IMR-90 (cell line): ENCODE results near the gene UTP14C. TPM values are rescaled to one million over a fixed set of nuclear protein-coding genes. Genes with fewer than 3 reads are reported as not detected.

Source experiments
- ATAC-seq: fragments of 200-7000 bp; cut with Tn5 transposase; 2 replicates; pipeline ENCODE4 v1.9.1; 2020; ENCODE audit warnings: low read depth, mild to moderate bottlenecking, moderate library complexity
- BruUV-seq: library from RNA; stranded (reverse); fragments of 400-500 nt; replicated peaks from 2 replicates; lab custom pipeline; 2021; lab: Mats Ljungman, UMichigan
- CTCF ChIA-PET: fragments of 300-600 bp; formaldehyde crosslinking; extraction: SDS; loops from one replicate; lab custom pipeline; 2021; ENCODE audit warnings: antibody characterized with exemption; lab: Yijun Ruan, JAX
- POLR2A ChIA-PET: fragments of 300-600 bp; sonication (Branson Sonifier 250); formaldehyde crosslinking; loops from one replicate; lab custom pipeline; 2022; ENCODE audit warnings: antibody characterized with exemption; ENCODE audit not compliant: unreplicated experiment; lab: Charles Lee
- DNase-seq: peaks from one replicate; pipeline ENCODE4 v3.0.0; 2013
- H2AFZ ChIP-seq: replicated peaks from 2 replicates; pipeline ENCODE3; 2013; ENCODE audit warnings: low read length, mild to moderate bottlenecking; ENCODE audit not compliant: poor library complexity
- H2AK5ac ChIP-seq: 2 replicates; pipeline ENCODE4 v1.6.1; 2013; ENCODE audit warnings: low read depth, low read length, inconsistent platforms
- H2AK9ac ChIP-seq: replicated peaks from 2 replicates; pipeline ENCODE3; 2013; ENCODE audit warnings: mild to moderate bottlenecking, low read depth, low read length, moderate library complexity; ENCODE audit not compliant: poor library complexity
- H2BK120ac ChIP-seq: 2 replicates; pipeline ENCODE4 v1.6.1; 2013; ENCODE audit warnings: low read depth, low read length, inconsistent platforms
- H2BK15ac ChIP-seq: 3 replicates; pipeline ENCODE4 v1.6.1; 2013; ENCODE audit warnings: low read depth, low read length, inconsistent platforms
- H2BK20ac ChIP-seq: 2 replicates; pipeline ENCODE4 v1.6.1; 2013; ENCODE audit warnings: low read depth, mild to moderate bottlenecking, inconsistent platforms, low read length, moderate library complexity
- H2BK5ac ChIP-seq: 2 replicates; pipeline ENCODE4 v1.6.1; 2013; ENCODE audit warnings: mild to moderate bottlenecking, low read depth, low read length, inconsistent platforms; ENCODE audit not compliant: poor library complexity, severe bottlenecking
- H3K14ac ChIP-seq: replicated peaks from 2 replicates; pipeline ENCODE4 v1.6.1; 2013; ENCODE audit warnings: low read depth, low read length, inconsistent platforms
- H3K18ac ChIP-seq: 2 replicates; pipeline ENCODE4 v1.6.1; 2013; ENCODE audit warnings: low read depth, low read length, control low read depth
- H3K23ac ChIP-seq: 2 replicates; pipeline ENCODE4 v1.6.1; 2013; ENCODE audit warnings: low read depth, low read length, inconsistent platforms
- H3K27ac ChIP-seq: 2 replicates; pipeline ENCODE4 v1.5.1; 2013; ENCODE audit warnings: mild to moderate bottlenecking, control low read depth, low read length; ENCODE audit not compliant: insufficient read depth
- H3K27me3 ChIP-seq: 2 replicates; pipeline ENCODE4 v1.6.1; 2013; ENCODE audit warnings: low read length; ENCODE audit not compliant: control insufficient read depth, insufficient read depth
- H3K36me3 ChIP-seq: 2 replicates; pipeline ENCODE4 v1.6.1; 2013; ENCODE audit warnings: low read length, mixed read lengths; ENCODE audit not compliant: control insufficient read depth, insufficient read depth
- H3K4ac ChIP-seq: 2 replicates; pipeline ENCODE4 v1.6.1; 2013; ENCODE audit warnings: low read depth, low read length, inconsistent platforms
- H3K4me1 ChIP-seq: 2 replicates; pipeline ENCODE4 v1.6.1; 2013; ENCODE audit warnings: low read length, mixed read lengths; ENCODE audit not compliant: control insufficient read depth, insufficient read depth
- H3K4me2 ChIP-seq: 2 replicates; pipeline ENCODE4 v1.6.1; 2013; ENCODE audit warnings: low read depth, mild to moderate bottlenecking, control low read depth, low read length, moderate library complexity
- H3K4me3 ChIP-seq: 2 replicates; pipeline ENCODE4 v1.5.1; 2013; ENCODE audit warnings: low read depth, mild to moderate bottlenecking, control low read depth, low read length, moderate library complexity; ENCODE audit not compliant: insufficient read depth
- H3K56ac ChIP-seq: 2 replicates; pipeline ENCODE4 v1.6.1; 2013; ENCODE audit warnings: low read length, inconsistent platforms; ENCODE audit not compliant: insufficient read depth; ENCODE audit errors: extremely low read depth
- H3K79me1 ChIP-seq, 2 experiments: 2 replicates each; pipeline ENCODE4 v1.6.1; 2013; ENCODE audit warnings: low read length in 2 of 2, inconsistent platforms in 1 of 2, low read depth in 1 of 2
- H3K9ac ChIP-seq: 2 replicates; pipeline ENCODE4 v1.6.1; 2013; ENCODE audit warnings: low read depth, low read length, control low read depth
- H3K9me1 ChIP-seq: 2 replicates; pipeline ENCODE4 v1.6.1; 2013; ENCODE audit warnings: low read length, inconsistent platforms; ENCODE audit not compliant: insufficient read depth
- H3K9me3 ChIP-seq: 2 replicates; pipeline ENCODE4 v1.6.1; 2013; ENCODE audit warnings: low read length; ENCODE audit not compliant: control insufficient read depth, insufficient read depth
- H4K20me1 ChIP-seq: 2 replicates; pipeline ENCODE4 v1.6.1; 2013; ENCODE audit warnings: low read length, inconsistent platforms; ENCODE audit not compliant: insufficient read depth
- H4K5ac ChIP-seq: 2 replicates; pipeline ENCODE4 v1.6.1; 2013; ENCODE audit warnings: mild to moderate bottlenecking, low read depth, low read length, control low read depth
- H4K8ac ChIP-seq, 2 experiments: 2 replicates each; pipeline ENCODE4 v1.6.1; 2013; ENCODE audit warnings: low read depth in 2 of 2, low read length in 2 of 2, control low read depth in 1 of 2, inconsistent platforms in 1 of 2
- H4K91ac ChIP-seq: 2 replicates; pipeline ENCODE4 v1.6.1; 2013; ENCODE audit warnings: low read depth, low read length, inconsistent platforms; ENCODE audit not compliant: insufficient read depth
- CEBPB ChIP-seq: IDR thresholded peaks from 2 replicates; pipeline ENCODE4 v1.6.1; 2012; ENCODE audit warnings: low read depth, low read length, improper control_type of control experiment
- ELK1 ChIP-seq: fragments of 150-350 bp; IDR thresholded peaks from 2 replicates; pipeline ENCODE4 v1.6.1; 2016; ENCODE audit warnings: low read depth, mild to moderate bottlenecking, low read length, moderate library complexity, borderline replicate concordance
- MAFK ChIP-seq: IDR thresholded peaks from 2 replicates; pipeline ENCODE4 v1.6.1; 2012; ENCODE audit warnings: low read depth, low read length, improper control_type of control experiment
- MXI1 ChIP-seq: IDR thresholded peaks from 2 replicates; pipeline ENCODE4 v1.6.1; 2012; ENCODE audit warnings: low read depth, mild to moderate bottlenecking, low read length, moderate library complexity, borderline replicate concordance
- NFE2L2 ChIP-seq: fragments of 150-350 bp; IDR thresholded peaks from 2 replicates; pipeline ENCODE4 v1.6.1; 2016; ENCODE audit warnings: low read depth, mild to moderate bottlenecking, low read length
- POLR2A ChIP-seq: IDR thresholded peaks from 2 replicates; pipeline ENCODE4 v1.6.1; 2012; ENCODE audit warnings: mild to moderate bottlenecking, low read depth, low read length
- RAD21 ChIP-seq: IDR thresholded peaks from 2 replicates; pipeline ENCODE4 v1.6.1; 2012; ENCODE audit warnings: low read length, improper control_type of control experiment
- RCOR1 ChIP-seq: IDR thresholded peaks from 2 replicates; pipeline ENCODE4 v1.6.1; 2012; ENCODE audit warnings: mild to moderate bottlenecking, low read length, improper control_type of control experiment; ENCODE audit not compliant: insufficient replicate concordance
- RFX5 ChIP-seq: IDR thresholded peaks from 2 replicates; pipeline ENCODE4 v1.8.0; 2012; ENCODE audit warnings: low read depth, mild to moderate bottlenecking, low read length, moderate library complexity
- SMC3 ChIP-seq: fragments of 150-350 bp; IDR thresholded peaks from 2 replicates; pipeline ENCODE4 v1.6.1; 2016; ENCODE audit warnings: low read depth, mild to moderate bottlenecking, antibody characterized with exemption, low read length, moderate library complexity
- WGBS, 2 experiments: methylation state at CpG; one replicate each; pipeline versions ENCODE4 v1.1.5 to v1.1.7; 2013; ENCODE audit warnings: missing lambda C conversion rate in 2 of 2; ENCODE audit not compliant: insufficient read length in 1 of 2; ENCODE audit errors: extremely low coverage in 2 of 2; 5-methylcytosine and 5-hydroxymethylcytosine counted together
- dilution Hi-C: fragments of 300-500 bp; cut with HindIII; formaldehyde crosslinking; loops from one replicate; pipeline ENCODE4 v1.14.3; 2018; ENCODE audit warnings: low sequenced_read_pairs; ENCODE audit not compliant: unreplicated experiment
- in situ Hi-C: fragments of 300-500 bp; cut with MboI; formaldehyde crosslinking; loops from 3 replicates; pipeline ENCODE4 v1.14.3; 2019; ENCODE audit warnings: low sequenced_read_pairs, inconsistent platforms, mixed read lengths
- intact Hi-C: fragments of 100-400 bp; cut with micrococcal nuclease; formaldehyde crosslinking; loops from 2 replicates; pipeline ENCODE4 v1.10.0; 2022
- polyA plus RNA-seq, 3 experiments: library from polyadenylated mRNA; depleted of rRNA; stranded (reverse); fragments of >200 nt; gene quantifications; 2 replicates each; pipeline ENCODE4 v1.2.3, GENCODE V29; 2012; ENCODE audit warnings: low replicate concordance in 1 of 3
- total RNA-seq: library from RNA; depleted of rRNA; stranded (reverse); fragments of >200 nt; gene quantifications from 2 replicates; pipeline ENCODE4 v1.2.3, GENCODE V29; 2012
- TF ChIP-seq, protein P1 (sequence below): conservative IDR thresholded peaks from 2 replicates; pipeline ENCODE4 v1.5.1; 2012; ENCODE audit warnings: mild to moderate bottlenecking, low read depth, low read length, improper control_type of control experiment

Gene UTP14C
- total and polyA plus RNA-seq, 2 of the 4 experiments (the other 2 are of a cell fraction): 8.2 to 12.5 TPM

GRCh38 chr13:51988988-51989618 lies 35.4 kb upstream of the UTP14C start:
- Histone ChIP-seq H3K79me1 (no peaks in the 10 kb centered on the region), H3K4me3 (no peak overlapping the region), H4K5ac (no peak overlapping the region), H3K18ac (no peak overlapping the region), H4K20me1 (no peaks in the 10 kb centered on the region), H2BK20ac (no peak overlapping the region), H3K9ac (no peak overlapping the region), H4K91ac (no peak overlapping the region), H2BK5ac (no peak overlapping the region), H3K4ac (no peak overlapping the region), H3K27ac (no peak overlapping the region), H3K14ac (no peak overlapping the region), H2BK120ac (no peak overlapping the region), H3K9me1 (no peaks in the 10 kb centered on the region), H2AK9ac (no peak overlapping the region), H3K36me3 (no peaks in the 10 kb centered on the region), H2AFZ (no peak overlapping the region), H3K9me3 (no peaks in the 10 kb centered on the region), H2BK15ac (no peak overlapping the region), H4K8ac (no peak overlapping the region), H3K56ac (no peak overlapping the region), H3K4me2 (no peak overlapping the region), H2AK5ac (no peak overlapping the region), H3K23ac (no peak overlapping the region), H3K27me3 (peaks cover 6% of the 10 kb centered on the region), H3K4me1 (no peaks in the 10 kb centered on the region)
- dilution Hi-C loops (no loop called here), intact Hi-C loops (no loop called here), in situ Hi-C loops (no loop called here)
- DNase-seq (no peak), ATAC-seq (no peak)
- POLR2A ChIA-PET: no interaction called here
- CTCF ChIA-PET: no interaction called here
- no CpG with 5 or more reads among the region's 3 CpGs for WGBS, 2 experiments
- no TSS peak for BruUV-seq
- no peak for TF ChIP-seq NFE2L2
- no peak for TF ChIP-seq RFX5
- no peak for TF ChIP-seq MAFK
- TF ChIP-seq MXI1: no peak
- TF ChIP-seq, protein P1, sequence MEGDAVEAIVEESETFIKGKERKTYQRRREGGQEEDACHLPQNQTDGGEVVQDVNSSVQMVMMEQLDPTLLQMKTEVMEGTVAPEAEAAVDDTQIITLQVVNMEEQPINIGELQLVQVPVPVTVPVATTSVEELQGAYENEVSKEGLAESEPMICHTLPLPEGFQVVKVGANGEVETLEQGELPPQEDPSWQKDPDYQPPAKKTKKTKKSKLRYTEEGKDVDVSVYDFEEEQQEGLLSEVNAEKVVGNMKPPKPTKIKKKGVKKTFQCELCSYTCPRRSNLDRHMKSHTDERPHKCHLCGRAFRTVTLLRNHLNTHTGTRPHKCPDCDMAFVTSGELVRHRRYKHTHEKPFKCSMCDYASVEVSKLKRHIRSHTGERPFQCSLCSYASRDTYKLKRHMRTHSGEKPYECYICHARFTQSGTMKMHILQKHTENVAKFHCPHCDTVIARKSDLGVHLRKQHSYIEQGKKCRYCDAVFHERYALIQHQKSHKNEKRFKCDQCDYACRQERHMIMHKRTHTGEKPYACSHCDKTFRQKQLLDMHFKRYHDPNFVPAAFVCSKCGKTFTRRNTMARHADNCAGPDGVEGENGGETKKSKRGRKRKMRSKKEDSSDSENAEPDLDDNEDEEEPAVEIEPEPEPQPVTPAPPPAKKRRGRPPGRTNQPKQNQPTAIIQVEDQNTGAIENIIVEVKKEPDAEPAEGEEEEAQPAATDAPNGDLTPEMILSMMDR: no peak
- TF ChIP-seq RCOR1: no peak
- TF ChIP-seq POLR2A: no peak
- TF ChIP-seq SMC3: no peak
- no peak for TF ChIP-seq ELK1
- no peak for TF ChIP-seq CEBPB
- TF ChIP-seq RAD21: no peak
